Adrenal gland (tissue), 12 donors: ENCODE results near the gene CREBBP. TPM values are rescaled to one million over a fixed set of nuclear protein-coding genes. Genes with fewer than 3 reads are reported as not detected.

Experiments used
- DNase-seq, 7 donors: peaks; one replicate each; pipeline ENCODE4 v3.0.0-alpha.2; 2019 to 2020
- H3K27ac ChIP-seq, 5 donors: fragments of 200-600 bp; sonication (generic) in 4 of 5; 1 replicate in 3 of 5; 2 replicates in 2 of 5; pipeline versions ENCODE4 v1.5.1 to v1.8.0; 2016 to 2020; ENCODE audit warnings: mild to moderate bottlenecking in 1 of 5
- H3K27me3 ChIP-seq: fragments of 200-600 bp; 2 replicates; pipeline ENCODE4 v1.8.0; 2021
- H3K36me3 ChIP-seq, 2 donors: fragments of 200-600 bp; replicated peaks in 1 of 2; 1 replicate in 1 of 2; 2 replicates in 1 of 2; pipeline versions ENCODE4 v1.5.1 to v1.8.0; 2018 to 2022
- H3K4me1 ChIP-seq, 2 donors: fragments of 200-600 bp; replicated peaks in 1 of 2; 1 replicate in 1 of 2; 2 replicates in 1 of 2; pipeline versions ENCODE4 v1.5.1 to v1.8.0; 2018 to 2021
- H3K4me3 ChIP-seq, 4 donors: fragments of 200-600 bp; sonication (generic) in 3 of 4; one replicate each; pipeline ENCODE4 v1.5.1; 2016 to 2018
- H3K9me3 ChIP-seq, 3 donors: fragments of 200-600 bp; sonication (generic) in 1 of 3; replicated peaks in 1 of 3; 1 replicate in 2 of 3; 2 replicates in 1 of 3; pipeline versions ENCODE4 v1.5.1 to v1.8.0; 2016 to 2021
- CTCF ChIP-seq, 6 experiments: fragments of 450-650 bp in 4 of 6; fragments of 200-600 bp in 2 of 6; sonication (generic) in 1 of 6; IDR thresholded peaks; 1 replicate in 5 of 6; 2 replicates in 1 of 6; pipeline versions ENCODE4 v1.5.1 to v1.8.0; 2016 to 2021; ENCODE audit warnings: antibody characterized with exemption in 6 of 6, mild to moderate bottlenecking in 2 of 6, moderate library complexity in 1 of 6
- POLR2A ChIP-seq, 2 donors: fragments of 450-650 bp; IDR thresholded peaks; one replicate each; pipeline ENCODE4 v1.6.1; 2017; ENCODE audit warnings: antibody characterized with exemption in 2 of 2, mild to moderate bottlenecking in 2 of 2, moderate library complexity in 1 of 2
- WGBS, 4 donors: extraction: QIAGEN DNeasy Blood & Tissue Kit in 2 of 4; methylation state at CpG; one replicate each; pipeline versions ENCODE4 v1.1.5 to v1.1.7; 2013 to 2017; 5-methylcytosine and 5-hydroxymethylcytosine counted together
- intact Hi-C, 2 donors: fragments of 100-400 bp; cut with DNase I; formaldehyde crosslinking; loops; one replicate each; pipeline versions ENCODE4 v1.14.1 to v1.15.0; 2022 to 2023
- polyA plus RNA-seq, 3 donors: library from polyadenylated mRNA; stranded (reverse); fragments of 200-250 nt in 2 of 3; fragments of 350-450 nt in 1 of 3; fragmentation: Illumina TruSeq in 1 of 3; extraction: RNeasy Lipid Tissue Mini Kit (QIAGEN cat#74804) in 1 of 3; gene quantifications; one replicate each; pipeline ENCODE4 v1.2.3, GENCODE V29; 2013 to 2014
- total RNA-seq, 9 donors: library from RNA; depleted of rRNA in 4 of 9; stranded (reverse); fragments of >200 nt in 4 of 9; fragments of 120-200 nt in 1 of 9; fragmentation: NEBNext Ultra II Directional in 1 of 9; extraction: Animal tissue kit (Norgen Biotek cat#: 25700) in 1 of 9; gene quantifications; one replicate each; pipeline versions ENCODE4 v1.1.0 to v1.2.4, GENCODE V29; 2013 to 2023
- donor health status: healthy with polysubstance abuse.
- donor health status: Bipolar disorder and iron deficiency.
- donor health status: DM: yes; HTN: yes; CAD: no.
- donor health status: DM: no; HTN: no; CAD: no.
- donor health status: DM: no; HTN: no; CAD: no.
- donor health status: DM: yes; HTN: yes; CAD: no.

CREBBP gene
- total and polyA plus RNA-seq, 12 donors: 13.7 to 67.7 (median 44.1) TPM

GRCh38 chr16:3752984-3753383, 127.5 kb downstream of the CREBBP start:
- H3K27me3 ChIP-seq: no peaks in the 10 kb centered on the region
- intact Hi-C loops: no loop called here
- H3K9me3 ChIP-seq: no peaks in the 10 kb centered on the region
- DNase-seq: no peak
- no peak overlapping the region for H3K27ac ChIP-seq
- TF ChIP-seq CTCF (IDR thresholded peaks at IDR 0.05) (no peak), POLR2A (IDR thresholded peaks at IDR 0.05) (no peak)
- WGBS, 4 donors: 95 to 97% (median 95%) methylated on average over 15 of the region's 15 CpGs
- H3K4me3 ChIP-seq: no peak overlapping the region
- no peaks in the 10 kb centered on the region for H3K4me1 ChIP-seq
- peaks cover 0 to 63% of the 10 kb centered on the region in 2 donors for H3K36me3 ChIP-seq

- TF ChIP-seq POLR2A (IDR thresholded peaks at IDR 0.05) (no peak), CTCF (IDR thresholded peaks at IDR 0.05) (no peak)
- WGBS, 4 donors: 93 to 95% (median 94%) methylated on average over 8 of the region's 8 CpGs
- Histone ChIP-seq H3K36me3 (peaks cover 0 to 59% of the 10 kb centered on the region in 2 donors), H3K27me3 (no peaks in the 10 kb centered on the region), H3K4me1 (no peaks in the 10 kb centered on the region), H3K9me3 (no peaks in the 10 kb centered on the region), H3K27ac (no peak overlapping the region), H3K4me3 (no peak overlapping the region)
- DNase-seq: no peak
- intact Hi-C loops: no loop called here
Measured at GRCh38 chr16:3751878-3752277, 128.6 kb downstream of the CREBBP start.

- no peak overlapping the region for H3K4me3 ChIP-seq
- H3K9me3 ChIP-seq: no peaks in the 10 kb centered on the region
- H3K36me3 ChIP-seq: peaks cover 0 to 65% of the 10 kb centered on the region in 2 donors
- H3K27ac ChIP-seq: no peak overlapping the region
- intact Hi-C loops: no loop called here
- 68 to 79% (median 78%) methylated on average over 4 to 5 of the region's 5 CpGs for WGBS, 4 donors
- peaks cover 10 to 17% of the 10 kb centered on the region in 2 donors for H3K4me1 ChIP-seq
- TF ChIP-seq POLR2A (IDR thresholded peaks at IDR 0.05): no peak
- no peak for TF ChIP-seq CTCF (IDR thresholded peaks at IDR 0.05)
- DNase-seq: no peak
- no peaks in the 10 kb centered on the region for H3K27me3 ChIP-seq
Measured at GRCh38 chr16:3748307-3748706, 132.2 kb downstream of the CREBBP start.

- intact Hi-C loops: no loop called here
- WGBS, 4 donors: 38 to 47% (median 45%) methylated on average over 13 of the region's 13 CpGs
- H3K36me3 ChIP-seq: peaks cover 0 to 76% of the 10 kb centered on the region in 2 donors
Measured at GRCh38 chr16:3745751-3746355, 134.7 kb downstream of the CREBBP start.

More at GRCh38 chr16:3745751-3746355, 134.7 kb downstream of the CREBBP start:
- H3K9me3 ChIP-seq: no peaks in the 10 kb centered on the region
- peak overlapping the region in 4 of 5 donors; percentile 16 to 71 (median 38) for H3K27ac ChIP-seq
- no peaks in the 10 kb centered on the region for H3K27me3 ChIP-seq
- no peak overlapping the region for H3K4me3 ChIP-seq
- TF ChIP-seq POLR2A (IDR thresholded peaks at IDR 0.05) (no peak), CTCF (IDR thresholded peaks at IDR 0.05) (peak in 2 of 6 experiments; percentile 2 to 17)
- DNase-seq: peak in 5 of 7 donors; percentile 55 to 69 (median 60)
- peaks cover 10 to 17% of the 10 kb centered on the region in 2 donors for H3K4me1 ChIP-seq
